Liver (tissue), 9 donors: ENCODE results near the gene TSPEAR. TPM values are rescaled to one million over a fixed set of nuclear protein-coding genes. Genes with fewer than 3 reads are reported as not detected.

ENCODE experiments used
- DNase-seq: peaks from one replicate; pipeline ENCODE4 v3.0.0-alpha.2; 2017; ENCODE audit warnings: low spot score
- H3K27ac ChIP-seq, 2 donors: one replicate each; pipeline ENCODE4 v1.7.0; 2013; ENCODE audit warnings: inconsistent platforms in 2 of 2, low read length in 2 of 2, control low read depth in 1 of 2, low read depth in 1 of 2, mild to moderate bottlenecking in 1 of 2
- H3K27me3 ChIP-seq, 4 donors: one replicate each; pipeline versions ENCODE4 v1.6.1 to v1.7.0; 2013; ENCODE audit warnings: low read length in 3 of 4, inconsistent platforms in 1 of 4, mild to moderate bottlenecking in 1 of 4, moderate library complexity in 1 of 4; ENCODE audit not compliant: control insufficient read depth in 4 of 4, insufficient read depth in 4 of 4
- H3K36me3 ChIP-seq, 4 donors: one replicate each; pipeline versions ENCODE4 v1.6.1 to v1.7.0; 2013; ENCODE audit warnings: low read length in 3 of 4, mild to moderate bottlenecking in 3 of 4, low read depth in 1 of 4, moderate library complexity in 1 of 4; ENCODE audit not compliant: control insufficient read depth in 4 of 4, insufficient read depth in 3 of 4
- H3K4me1 ChIP-seq, 4 donors: one replicate each; pipeline versions ENCODE4 v1.6.1 to v1.7.0; 2013; ENCODE audit warnings: low read length in 3 of 4, mild to moderate bottlenecking in 3 of 4, moderate library complexity in 1 of 4; ENCODE audit not compliant: control insufficient read depth in 4 of 4, insufficient read depth in 4 of 4
- H3K4me3 ChIP-seq, 3 donors: one replicate each; pipeline versions ENCODE4 v1.6.1 to v1.7.0; 2013; ENCODE audit warnings: low read length in 3 of 3, control low read depth in 1 of 3, low read depth in 1 of 3, mild to moderate bottlenecking in 1 of 3
- H3K9ac ChIP-seq, 2 donors: one replicate each; pipeline ENCODE4 v1.7.0; 2013; ENCODE audit warnings: low read length in 2 of 2, mild to moderate bottlenecking in 2 of 2, moderate library complexity in 2 of 2, control low read depth in 1 of 2, low read depth in 1 of 2
- H3K9me3 ChIP-seq, 4 donors: one replicate each; pipeline versions ENCODE4 v1.6.1 to v1.7.0; 2013; ENCODE audit warnings: low read length in 3 of 4; ENCODE audit not compliant: control insufficient read depth in 4 of 4
- ATF3 ChIP-seq: IDR thresholded peaks from 2 replicates; pipeline ENCODE4 v1.6.1; 2016; ENCODE audit warnings: antibody characterized with exemption
- CTCF ChIP-seq: fragments of 150-350 bp; IDR thresholded peaks from 2 replicates; pipeline ENCODE4 v1.5.1; 2017; ENCODE audit warnings: improper control_type of control experiment, low read depth, low read length; ENCODE audit not compliant: missing input control
- EGR1 ChIP-seq, 2 donors: IDR thresholded peaks; 2 replicates each; pipeline ENCODE4 v1.6.1; 2016 to 2018; ENCODE audit warnings: antibody characterized with exemption in 2 of 2, low read depth in 2 of 2
- FOXA1 ChIP-seq: IDR thresholded peaks from 2 replicates; pipeline ENCODE4 v1.6.1; 2016; ENCODE audit warnings: antibody characterized with exemption
- FOXA2 ChIP-seq: IDR thresholded peaks from 2 replicates; pipeline ENCODE4 v1.6.1; 2016; ENCODE audit warnings: antibody characterized with exemption
- GABPA ChIP-seq, 2 donors: IDR thresholded peaks in 1 of 2; conservative IDR thresholded peaks in 1 of 2; 2 replicates each; pipeline ENCODE4 v1.6.1; 2016; ENCODE audit warnings: antibody characterized with exemption in 2 of 2, mild to moderate bottlenecking in 1 of 2, moderate library complexity in 1 of 2
- HNF4A ChIP-seq, 2 donors: conservative IDR thresholded peaks; 2 replicates each; pipeline ENCODE4 v1.6.1; 2016; ENCODE audit warnings: antibody characterized with exemption in 2 of 2, mild to moderate bottlenecking in 2 of 2
- HNF4G ChIP-seq: IDR thresholded peaks from 2 replicates; pipeline ENCODE4 v1.6.1; 2016; ENCODE audit warnings: antibody characterized with exemption
- JUND ChIP-seq, 2 donors: IDR thresholded peaks; 2 replicates each; pipeline ENCODE4 v1.6.1; 2016; ENCODE audit warnings: antibody characterized with exemption in 2 of 2
- MAX ChIP-seq: IDR thresholded peaks from 2 replicates; pipeline ENCODE4 v1.6.1; 2016; ENCODE audit warnings: antibody characterized with exemption
- NR2F2 ChIP-seq: IDR thresholded peaks from 2 replicates; pipeline ENCODE4 v1.6.1; 2016; ENCODE audit warnings: antibody characterized with exemption
- RAD21 ChIP-seq, 2 donors: IDR thresholded peaks; 2 replicates each; pipeline ENCODE4 v1.6.1; 2016; ENCODE audit warnings: antibody characterized with exemption in 2 of 2, mild to moderate bottlenecking in 2 of 2
- REST ChIP-seq: IDR thresholded peaks from 2 replicates; pipeline ENCODE4 v1.6.1; 2016; ENCODE audit warnings: antibody characterized with exemption, mild to moderate bottlenecking
- RXRA ChIP-seq, 2 donors: IDR thresholded peaks; 2 replicates each; pipeline ENCODE4 v1.6.1; 2017 to 2018; ENCODE audit warnings: antibody characterized with exemption in 2 of 2, mild to moderate bottlenecking in 1 of 2
- SP1 ChIP-seq: IDR thresholded peaks from 2 replicates; pipeline ENCODE4 v1.6.1; 2018; ENCODE audit warnings: antibody characterized with exemption, mild to moderate bottlenecking
- TAF1 ChIP-seq: conservative IDR thresholded peaks from 2 replicates; pipeline ENCODE4 v1.6.1; 2016; ENCODE audit warnings: antibody characterized with exemption, mild to moderate bottlenecking
- YY1 ChIP-seq: IDR thresholded peaks from 2 replicates; pipeline ENCODE4 v1.6.1; 2016; ENCODE audit warnings: antibody characterized with exemption, mild to moderate bottlenecking
- ZBTB33 ChIP-seq: IDR thresholded peaks from 2 replicates; pipeline ENCODE4 v1.6.1; 2016; ENCODE audit warnings: antibody characterized with exemption
- WGBS: extraction: QIAGEN DNeasy Blood & Tissue Kit; methylation state at CpG from one replicate; pipeline ENCODE4 v1.1.7; 2013; 5-methylcytosine and 5-hydroxymethylcytosine counted together
- polyA plus RNA-seq, 2 donors: library from polyadenylated mRNA; stranded (reverse) in 1 of 2; unstranded in 1 of 2; fragments of 200-250 nt in 1 of 2; fragments of >200 nt in 1 of 2; fragmentation: Nextera tagmentation in 1 of 2; extraction: Ambion mirVana in 1 of 2; gene quantifications; one replicate each; pipeline versions ENCODE4 v1.2.1 to v1.2.3, GENCODE V29; 2013 to 2015
- total RNA-seq, 2 donors: library from RNA; depleted of rRNA; stranded (reverse); fragments of >200 nt; gene quantifications; one replicate each; pipeline ENCODE4 v1.2.3, GENCODE V29; 2014
- donor health status: healthy.
- donor health status: healthy.
- donor health status: healthy.
- donor health status: healthy.
- donor health status: healthy.

TSPEAR gene
- total and polyA plus RNA-seq, 4 donors: under 0.01 to 0.14 (median 0.01) TPM; not detected in 1

- DNase-seq: peak; percentile 16
- WGBS: 87% methylated on average over 8 of the region's 8 CpGs
- Histone ChIP-seq H3K9me3 (peaks cover 0 to 7% (median 5%) of the 10 kb centered on the region in 4 donors), H3K36me3 (no peaks in the 10 kb centered on the region), H3K27ac (no peak overlapping the region), H3K27me3 (no peaks in the 10 kb centered on the region), H3K9ac (no peak overlapping the region), H3K4me1 (no peaks in the 10 kb centered on the region), H3K4me3 (no peak overlapping the region)
- no peak for TF ChIP-seq TAF1
- TF ChIP-seq FOXA2: no peak
- TF ChIP-seq FOXA1: no peak
- no peak for TF ChIP-seq REST
- no peak for TF ChIP-seq JUND (IDR thresholded peaks at IDR 0.05)
- TF ChIP-seq CTCF: no peak
- no peak for TF ChIP-seq ATF3
- TF ChIP-seq YY1: no peak
- no peak for TF ChIP-seq SP1
- TF ChIP-seq ZBTB33: no peak
- no peak for TF ChIP-seq RXRA (IDR thresholded peaks at IDR 0.05)
- TF ChIP-seq NR2F2: no peak
- TF ChIP-seq GABPA (IDR thresholded peaks at IDR 0.05 in 1 of 2, conservative IDR thresholded peaks at IDR 0.05 in 1 of 2): no peak
- TF ChIP-seq MAX: no peak
- no peak for TF ChIP-seq RAD21 (IDR thresholded peaks at IDR 0.05)
- TF ChIP-seq EGR1 (IDR thresholded peaks at IDR 0.05; ENCODE audit: low read depth in 2 of 2): no peak
- no peak for TF ChIP-seq HNF4G
- no peak for TF ChIP-seq HNF4A (conservative IDR thresholded peaks at IDR 0.05)
These were observed 107.5 kb downstream of the TSPEAR start for GRCh38 chr21:44603911-44604310.
